Thoracic aorta (tissue), 2 donors: ENCODE data around the gene TSC22D1. TPM values are rescaled to one million over a fixed set of nuclear protein-coding genes. Genes with fewer than 3 reads are reported as not detected.

Experiments
- ATAC-seq: fragments of 150-250 bp; one replicate; pipeline ENCODE4 v1.8.0; 2017; ENCODE audit warnings: low read depth; ENCODE audit not compliant: insufficient number of reproducible peaks, low FRiP score
- DNase-seq: peaks from one replicate; pipeline ENCODE4 v3.0.0-alpha.2; 2020; ENCODE audit warnings: low spot score
- H3K27ac ChIP-seq, 2 donors: fragments of 200-600 bp; sonication (generic); 1 replicate in 1 of 2; 2 replicates in 1 of 2; pipeline ENCODE4 v1.5.1; 2016; ENCODE audit warnings: mild to moderate bottlenecking in 2 of 2, moderate library complexity in 2 of 2
- H3K27me3 ChIP-seq: fragments of 200-600 bp; sonication (generic); replicated peaks from 2 replicates; pipeline ENCODE4 v1.6.0; 2016; ENCODE audit warnings: mild to moderate bottlenecking; ENCODE audit not compliant: insufficient read depth
- H3K36me3 ChIP-seq: fragments of 200-600 bp; sonication (generic); one replicate; pipeline ENCODE4 v1.5.1; 2016
- H3K4me1 ChIP-seq, 2 donors: fragments of 200-600 bp; sonication (generic); 1 replicate in 1 of 2; 2 replicates in 1 of 2; pipeline versions ENCODE4 v1.5.1 to v1.6.0; 2016; ENCODE audit warnings: low read depth in 2 of 2, mild to moderate bottlenecking in 1 of 2; ENCODE audit not compliant: control insufficient read depth in 1 of 2
- H3K4me3 ChIP-seq: fragments of 200-600 bp; sonication (generic); 2 replicates; pipeline ENCODE4 v1.5.1; 2016; ENCODE audit warnings: mild to moderate bottlenecking
- H3K9me3 ChIP-seq: fragments of 200-600 bp; sonication (generic); 2 replicates; pipeline ENCODE4 v1.5.1; 2016
- total RNA-seq, 2 donors: library from RNA; depleted of rRNA; stranded (reverse); fragments of >200 nt; gene quantifications; one replicate each; pipeline versions ENCODE4 v1.1.0 to v1.2.3, GENCODE V29; 2016
- TF ChIP-seq, protein P1 (sequence below): fragments of 200-600 bp; sonication (generic); IDR thresholded peaks from one replicate; pipeline ENCODE4 v1.5.1; 2019; ENCODE audit warnings: antibody characterized with exemption

The TSC22D1 gene
- total RNA-seq: 100 to 1,000 TPM; 107 to 129 TPM

DNA sequence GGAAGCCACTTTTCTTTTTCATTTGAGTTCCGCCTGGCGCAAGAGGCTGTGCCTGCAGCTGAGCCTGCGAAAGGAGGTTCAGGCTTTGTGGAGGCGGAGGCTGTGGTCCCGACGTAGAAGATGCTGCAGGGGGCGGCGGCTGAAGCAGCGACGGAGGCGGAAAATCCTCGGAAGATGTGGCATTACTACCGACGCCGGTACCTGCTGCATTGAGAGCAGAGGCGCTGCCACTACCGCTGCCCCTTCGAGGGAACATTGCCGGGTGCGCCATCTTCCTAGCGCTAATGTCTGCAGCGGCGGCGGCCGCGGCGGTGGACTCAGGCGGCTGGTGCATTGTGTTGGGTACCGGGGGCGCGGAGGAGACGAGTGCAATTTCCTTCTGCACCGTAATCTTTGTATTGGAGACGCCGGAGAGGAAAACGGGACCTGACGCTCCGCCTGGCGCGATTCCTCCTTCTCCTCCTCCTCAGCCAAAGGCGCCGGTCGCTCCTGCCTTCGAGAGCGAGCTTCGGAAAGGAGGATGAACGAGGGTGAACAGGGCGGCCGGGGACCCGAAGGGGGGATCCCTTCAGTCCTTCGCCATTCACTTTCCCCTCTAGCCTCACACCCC, at the start of gene TSC22D1:
TSS of gene TSC22D1 (minus strand) at position 590 of the 610 bp plus-strand sequence. CDS start at position 334, 256 bp downstream.
- Histone ChIP-seq H3K27me3 (no peaks in the 10 kb centered on the region), H3K36me3 (no peaks in the 10 kb centered on the region), H3K27ac (peak within 1 kb of the TSS; percentile 97 to 99), H3K4me3 (peak within 1 kb of the TSS; percentile 96), H3K4me1 (peaks cover 27 to 51% of the 10 kb centered on the region in 2 donors), H3K9me3 (no peaks in the 10 kb centered on the region)
- no peak for ATAC-seq
- TF ChIP-seq, protein P1, sequence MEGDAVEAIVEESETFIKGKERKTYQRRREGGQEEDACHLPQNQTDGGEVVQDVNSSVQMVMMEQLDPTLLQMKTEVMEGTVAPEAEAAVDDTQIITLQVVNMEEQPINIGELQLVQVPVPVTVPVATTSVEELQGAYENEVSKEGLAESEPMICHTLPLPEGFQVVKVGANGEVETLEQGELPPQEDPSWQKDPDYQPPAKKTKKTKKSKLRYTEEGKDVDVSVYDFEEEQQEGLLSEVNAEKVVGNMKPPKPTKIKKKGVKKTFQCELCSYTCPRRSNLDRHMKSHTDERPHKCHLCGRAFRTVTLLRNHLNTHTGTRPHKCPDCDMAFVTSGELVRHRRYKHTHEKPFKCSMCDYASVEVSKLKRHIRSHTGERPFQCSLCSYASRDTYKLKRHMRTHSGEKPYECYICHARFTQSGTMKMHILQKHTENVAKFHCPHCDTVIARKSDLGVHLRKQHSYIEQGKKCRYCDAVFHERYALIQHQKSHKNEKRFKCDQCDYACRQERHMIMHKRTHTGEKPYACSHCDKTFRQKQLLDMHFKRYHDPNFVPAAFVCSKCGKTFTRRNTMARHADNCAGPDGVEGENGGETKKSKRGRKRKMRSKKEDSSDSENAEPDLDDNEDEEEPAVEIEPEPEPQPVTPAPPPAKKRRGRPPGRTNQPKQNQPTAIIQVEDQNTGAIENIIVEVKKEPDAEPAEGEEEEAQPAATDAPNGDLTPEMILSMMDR: no peak
- DNase-seq: no peak

DNA sequence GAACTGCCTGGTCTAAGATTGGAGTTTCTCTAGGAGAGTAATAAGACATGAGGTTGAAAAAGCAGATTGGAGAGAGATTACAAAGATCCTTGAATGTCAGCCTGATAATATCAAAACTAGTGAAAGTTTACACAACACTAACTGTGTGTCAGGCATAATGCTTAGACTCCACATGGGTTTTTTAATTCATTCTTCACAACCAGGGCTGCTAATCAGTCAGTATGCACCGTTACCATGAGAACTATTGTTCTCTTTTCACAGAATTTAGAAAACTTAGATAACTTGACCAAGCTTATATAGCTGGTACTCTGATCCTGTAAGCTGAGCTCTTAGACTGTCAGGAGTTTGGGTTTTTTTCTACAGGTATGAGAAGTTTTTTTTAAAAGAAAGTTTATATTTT, 46.6 kb upstream of the TSC22D1 start:
- H3K36me3 ChIP-seq: no peaks in the 10 kb centered on the region
- no peak overlapping the region for H3K27ac ChIP-seq
- H3K4me1 ChIP-seq: peaks cover 0 to 19% of the 10 kb centered on the region in 2 donors
- H3K27me3 ChIP-seq: no peaks in the 10 kb centered on the region
- no peaks in the 10 kb centered on the region for H3K9me3 ChIP-seq
- DNase-seq: no peak
- H3K4me3 ChIP-seq: no peak overlapping the region
- TF ChIP-seq, protein P1: no peak
- no peak for ATAC-seq

GRCh38 chr13:44622261-44622660, 46.1 kb upstream of the TSC22D1 start:
- no peak overlapping the region for H3K27ac ChIP-seq
- no peak overlapping the region for H3K4me3 ChIP-seq
- no peak for DNase-seq
- TF ChIP-seq, protein P1: no peak
- H3K9me3 ChIP-seq: no peaks in the 10 kb centered on the region
- no peaks in the 10 kb centered on the region for H3K36me3 ChIP-seq
- ATAC-seq: no peak
- H3K27me3 ChIP-seq: no peaks in the 10 kb centered on the region
- H3K4me1 ChIP-seq: peaks cover 0 to 19% of the 10 kb centered on the region in 2 donors

DNA sequence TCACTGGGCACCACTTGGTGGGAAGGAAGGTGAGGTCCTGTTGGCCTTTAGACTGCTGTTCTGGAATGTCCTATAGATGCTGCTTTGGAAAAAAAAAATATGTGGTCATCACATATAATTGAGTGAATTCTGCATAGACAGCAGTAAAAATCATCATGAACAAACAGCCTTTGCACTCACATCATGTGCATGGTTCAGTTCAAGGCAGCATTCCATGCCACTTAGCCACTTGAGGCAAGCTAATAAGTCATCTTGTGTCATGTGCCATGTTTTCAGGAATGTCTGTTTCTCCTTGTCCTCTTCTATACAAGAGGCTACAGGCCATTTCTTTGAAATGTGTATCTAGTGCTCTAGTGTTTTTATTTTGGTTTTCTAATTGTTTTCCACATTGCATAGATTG, 43.9 kb upstream of the TSC22D1 start:
- Histone ChIP-seq H3K27me3 (no peaks in the 10 kb centered on the region), H3K27ac (no peak overlapping the region), H3K9me3 (no peaks in the 10 kb centered on the region), H3K4me1 (peaks cover 0 to 19% of the 10 kb centered on the region in 2 donors), H3K36me3 (no peaks in the 10 kb centered on the region), H3K4me3 (no peak overlapping the region)
- no peak for DNase-seq
- TF ChIP-seq, protein P1: no peak
- ATAC-seq: no peak

DNA sequence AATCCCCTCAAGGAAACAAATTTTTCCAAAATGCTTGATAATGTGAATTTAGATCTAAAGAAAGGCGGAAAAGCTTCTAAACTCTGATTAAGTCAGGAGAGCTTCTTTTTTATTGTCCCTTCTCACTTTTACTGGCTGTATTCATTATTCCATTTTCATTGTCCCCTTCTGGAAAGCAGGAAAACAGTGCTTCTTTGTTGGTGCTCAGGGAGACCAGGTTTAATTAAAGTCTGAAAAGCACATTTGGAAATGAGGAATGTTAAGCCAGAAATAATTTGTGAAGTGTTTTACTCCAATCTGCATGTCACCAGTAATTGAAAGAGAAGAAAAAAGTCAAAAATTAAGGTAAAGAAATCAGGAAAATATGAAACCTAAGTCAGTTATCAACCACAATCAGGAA, 43.5 kb upstream of the TSC22D1 start:
- no peaks in the 10 kb centered on the region for H3K27me3 ChIP-seq
- ATAC-seq (no peak), DNase-seq (no peak)
- peaks cover 0 to 19% of the 10 kb centered on the region in 2 donors for H3K4me1 ChIP-seq
- no peak overlapping the region for H3K4me3 ChIP-seq
- TF ChIP-seq, protein P1: no peak
- no peaks in the 10 kb centered on the region for H3K36me3 ChIP-seq
- H3K9me3 ChIP-seq: no peaks in the 10 kb centered on the region
- H3K27ac ChIP-seq: no peak overlapping the region
